Activated CD8-positive, alpha-beta memory T cell treated with anti-CD3 and anti-CD28 coated beads for 24 hours (primary cell): Measurements from ENCODE around the gene ARHGAP9.
"Not testable (repeated sequence)": the region's sequence is repeated elsewhere in the genome, so short reads cannot be mapped to it uniquely, and the experiment has no call there.

Source experiments
- DNase-seq: peaks from one replicate; pipeline ENCODE4 v3.0.0-alpha.2; 2020

ARHGAP9 gene

GRCh38 chr12:57479376-57480115, at the start of gene ARHGAP9:
Gene ARHGAP9 (minus strand): TSS chr12:57479866. CDS start chr12:57479406, 460 bp downstream.
- DNase-seq: peak; percentile 82

- DNase-seq: no peak
Measured at GRCh38 chr12:57528831-57529555, 49.3 kb upstream of the ARHGAP9 start.

GRCh38 chr12:57528176-57528575, 48.5 kb upstream of the ARHGAP9 start:
- DNase-seq: no peak

- DNase-seq: no peak
Measured at GRCh38 chr12:57527184-57527583, 47.5 kb upstream of the ARHGAP9 start.

- no peak for DNase-seq
Measured at GRCh38 chr12:57526477-57527126, 46.9 kb upstream of the ARHGAP9 start.

GRCh38 chr12:57525615-57526383, 46.1 kb upstream of the ARHGAP9 start:
- no peak for DNase-seq

- DNase-seq: no peak
Measured at GRCh38 chr12:57524814-57525614, 45.3 kb upstream of the ARHGAP9 start.

GRCh38 chr12:57523706-57524614, 44.3 kb upstream of the ARHGAP9 start:
- DNase-seq: no peak

- peak; percentile 78 for DNase-seq
Measured at GRCh38 chr12:57522887-57523705, 43.4 kb upstream of the ARHGAP9 start.

- peak; percentile 95 for DNase-seq
Measured at GRCh38 chr12:57522011-57522886, 42.6 kb upstream of the ARHGAP9 start, which contains the start of gene MBD6. Gene MBD6 (plus strand): TSS chr12:57522824. CDS start chr12:57524304, 1,480 bp downstream.

GRCh38 chr12:57521525-57522010, 41.9 kb upstream of the ARHGAP9 start:
- peak; percentile 73 for DNase-seq

- DNase-seq: peak; percentile 99
Measured at GRCh38 chr12:57520053-57520818, 40.6 kb upstream of the ARHGAP9 start, which contains the start of gene DDIT3. Gene DDIT3 (minus strand): TSS chr12:57520514. CDS start chr12:57517406, 3,108 bp downstream.

GRCh38 chr12:57519796-57520052, 40.1 kb upstream of the ARHGAP9 start:
- no peak for DNase-seq

- peak; percentile 73 for DNase-seq
Measured at GRCh38 chr12:57518920-57519795, 39.5 kb upstream of the ARHGAP9 start.

GRCh38 chr12:57518176-57518919, 38.7 kb upstream of the ARHGAP9 start:
- no peak for DNase-seq

- DNase-seq: not testable (repeated sequence)
Measured at GRCh38 chr12:57517718-57518117, 38.1 kb upstream of the ARHGAP9 start.
